Limb (tissue), 2 donors: ENCODE data around the gene GPR12.
"Not testable (repeated sequence)": the region's sequence is repeated elsewhere in the genome, so short reads cannot be mapped to it uniquely, and the experiment has no call there.

ENCODE experiments used
- DNase-seq, 2 donors: peaks; one replicate each; pipeline ENCODE4 v3.0.0-alpha.2; 2016; ENCODE audit errors: extremely low spot score in 2 of 2

GPR12 gene

DNA sequence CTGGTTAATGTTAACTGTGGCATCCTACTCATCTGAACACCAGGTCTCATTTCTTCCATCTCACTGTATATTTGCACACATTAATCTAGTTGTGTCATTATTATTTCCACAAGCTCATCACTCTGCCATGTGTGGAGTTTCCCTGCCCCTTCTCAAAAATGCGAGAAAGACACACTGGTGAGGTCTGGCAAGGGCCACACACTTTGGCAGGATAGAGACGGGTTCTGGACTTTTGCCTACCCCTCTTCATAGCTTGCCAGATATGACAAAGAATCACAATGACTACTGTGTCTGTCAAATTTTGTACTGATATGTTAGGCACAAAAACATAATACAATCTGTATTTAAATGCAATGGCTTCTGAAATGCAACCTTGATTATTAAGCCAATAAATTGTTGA lies 12.9 kb downstream of the GPR12 start:
- DNase-seq = no peak

DNA sequence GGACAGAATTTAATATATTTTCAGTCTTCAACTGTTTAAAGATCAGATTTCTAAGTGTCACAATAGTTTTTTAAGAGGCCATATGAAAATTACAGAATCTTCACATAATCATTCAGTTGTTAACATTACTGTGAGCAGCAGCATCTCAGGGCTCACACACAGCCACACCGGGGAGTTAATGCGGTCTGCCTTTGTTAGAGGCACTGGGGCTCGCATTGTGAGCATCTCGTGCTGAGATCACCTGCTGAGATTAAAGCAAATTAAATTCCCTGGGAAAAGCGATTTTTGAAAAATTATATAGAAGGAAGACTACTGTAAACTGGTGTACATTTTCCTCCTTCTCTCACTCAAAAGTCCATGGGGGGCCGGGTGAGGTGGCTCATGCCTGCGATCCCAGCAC lies 16.6 kb downstream of the GPR12 start:
- no peak for DNase-seq

DNA sequence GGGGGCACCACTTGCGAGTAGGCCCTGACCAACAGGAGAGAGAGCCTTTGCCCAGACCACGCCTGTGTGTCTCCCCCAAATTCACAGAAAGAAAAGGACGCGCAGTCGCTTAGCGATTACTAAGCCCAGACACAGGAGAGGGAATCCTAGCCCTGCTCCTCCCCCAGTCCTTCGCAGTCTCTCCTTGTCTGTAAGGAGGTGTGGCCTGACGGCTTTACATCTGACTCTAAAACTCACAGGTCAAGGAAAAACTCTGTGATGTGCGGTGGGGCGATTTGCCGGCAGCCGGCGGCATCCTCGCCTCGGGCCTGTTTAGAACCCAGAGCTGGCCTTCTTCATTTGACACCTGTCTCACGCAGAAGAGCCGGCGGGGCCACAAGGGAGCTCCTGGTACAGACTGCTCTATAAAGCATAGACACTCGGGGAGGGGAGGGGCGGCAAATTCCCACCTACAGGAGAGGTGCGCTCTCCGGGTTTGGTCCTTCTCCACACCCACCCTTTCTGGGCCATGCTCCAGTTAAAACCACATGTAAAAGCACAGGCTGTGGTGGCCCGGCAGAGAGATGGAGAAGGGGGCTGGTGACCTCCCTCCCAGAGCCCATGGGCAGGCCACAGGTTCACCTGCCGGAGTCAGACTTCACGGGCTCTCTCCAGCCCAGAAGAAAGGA lies 17.8 kb downstream of the GPR12 start:
- DNase-seq = no peak

DNA sequence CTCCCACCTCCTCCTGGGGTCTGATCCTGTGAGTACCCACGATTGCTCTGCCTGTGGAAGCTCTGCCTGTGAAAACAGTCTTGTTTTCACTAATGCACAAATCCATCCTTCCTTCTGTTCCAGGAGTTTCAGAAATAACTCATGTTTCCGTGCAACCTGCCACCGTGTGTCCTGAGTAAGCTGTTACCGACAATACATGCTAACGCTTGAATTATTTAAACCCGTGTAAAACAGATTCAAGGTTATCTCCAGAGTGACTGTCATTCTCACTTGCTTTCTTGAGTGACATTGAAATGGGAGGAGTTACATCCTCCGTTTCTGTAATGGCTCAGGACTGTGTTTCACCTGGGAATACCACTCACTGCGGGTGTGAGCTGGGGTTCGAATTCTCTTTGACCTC lies 24.9 kb downstream of the GPR12 start:
- DNase-seq = no peak

DNA sequence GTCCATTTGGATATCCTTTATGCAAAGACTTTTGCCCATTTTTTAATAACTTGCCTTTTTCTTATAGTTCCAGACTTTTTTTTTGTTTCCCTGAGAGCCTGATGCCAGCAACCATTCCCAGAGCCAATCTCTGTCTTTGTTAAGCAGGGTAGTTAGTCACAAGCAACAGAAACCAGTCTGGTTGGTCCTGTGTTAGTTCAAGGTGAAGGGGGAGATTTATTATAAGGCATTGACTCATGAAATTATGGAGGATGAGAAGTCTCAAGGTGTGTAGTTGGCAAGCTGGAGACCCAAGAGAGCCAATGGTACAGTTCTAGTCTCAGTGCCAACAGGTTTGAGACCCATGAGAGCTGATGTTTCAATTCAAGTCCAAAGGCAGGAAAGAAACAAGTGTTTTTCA lies 33.0 kb downstream of the GPR12 start:
- DNase-seq = no peak

DNA sequence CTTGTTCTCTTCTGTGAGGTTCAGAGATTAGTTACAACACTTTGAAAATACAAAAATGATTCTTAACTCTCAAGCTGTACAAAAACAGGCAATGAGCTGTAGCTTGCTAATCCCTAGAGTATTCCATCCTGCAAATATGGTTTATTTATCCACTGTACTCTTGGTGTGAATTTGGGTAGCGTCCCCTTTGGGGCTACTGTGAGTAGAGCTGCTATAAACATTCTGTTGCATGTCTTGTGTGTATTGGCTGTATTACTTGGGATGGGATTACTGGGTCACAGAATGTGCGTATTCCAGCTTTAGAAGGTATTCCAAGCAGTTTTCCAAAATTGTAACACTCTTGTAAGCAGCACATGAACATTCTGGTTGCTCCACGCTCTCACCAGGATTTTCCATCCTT lies 33.5 kb downstream of the GPR12 start:
- no peak for DNase-seq

DNA sequence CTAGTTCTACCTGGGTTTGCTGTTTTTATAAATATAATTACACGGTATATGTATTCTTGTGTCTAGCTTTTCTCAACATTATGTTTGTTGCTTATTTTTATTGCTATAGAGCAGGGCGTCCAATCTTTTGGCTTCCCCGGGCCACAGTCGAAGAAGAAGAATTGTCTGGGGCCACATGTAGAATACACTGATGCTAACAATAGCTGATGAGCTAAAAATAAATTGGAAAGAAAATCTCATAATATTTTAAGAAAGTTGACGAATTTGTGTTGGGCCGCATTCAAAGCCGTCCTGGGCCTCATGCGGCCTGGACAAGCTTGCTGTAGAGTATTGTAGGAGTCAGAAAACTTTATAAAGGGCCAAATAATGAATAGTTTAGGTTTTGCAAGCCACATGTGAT lies 33.9 kb downstream of the GPR12 start:
- no peak for DNase-seq

DNA sequence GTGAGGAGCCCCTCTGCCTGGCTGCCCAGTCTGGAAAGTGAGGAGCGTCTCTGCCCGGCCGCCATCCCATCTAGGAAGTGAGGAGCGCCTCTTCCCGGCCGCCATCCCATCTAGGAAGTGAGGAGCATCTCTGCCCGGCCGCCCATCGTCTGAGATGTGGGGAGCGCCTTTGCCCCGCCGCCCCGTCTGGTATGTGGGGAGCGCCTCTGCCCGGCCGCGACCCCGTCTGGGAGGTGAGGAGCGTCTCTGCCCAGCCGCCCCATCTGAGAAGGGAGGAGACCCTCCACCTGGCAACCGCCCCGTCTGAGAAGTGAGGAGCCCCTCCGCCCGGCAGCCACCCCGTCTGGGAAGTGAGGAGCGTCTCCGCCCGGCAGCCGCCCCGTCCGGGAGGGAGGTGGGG lies 37.0 kb downstream of the GPR12 start:
- DNase-seq = not testable (repeated sequence)

DNA sequence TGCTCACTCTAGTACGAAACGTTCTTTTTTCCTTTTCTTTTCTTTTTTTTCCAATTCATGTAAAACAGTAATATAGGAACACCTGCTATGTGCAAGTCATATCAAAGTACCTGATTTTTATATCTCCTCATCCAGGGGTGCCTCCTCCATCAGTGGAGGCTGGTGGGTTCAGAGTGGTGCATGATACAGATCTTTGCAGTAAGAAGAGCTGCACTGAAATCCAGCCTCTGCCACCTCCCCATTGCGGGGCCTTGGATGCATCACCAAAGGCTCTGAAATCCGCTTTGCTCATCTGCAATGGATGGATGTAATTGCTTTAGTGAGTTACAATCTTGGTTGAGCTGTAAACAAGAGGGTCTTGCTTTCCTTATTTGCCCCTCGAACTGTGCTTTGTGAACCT lies 38.3 kb downstream of the GPR12 start:
- no peak for DNase-seq

DNA sequence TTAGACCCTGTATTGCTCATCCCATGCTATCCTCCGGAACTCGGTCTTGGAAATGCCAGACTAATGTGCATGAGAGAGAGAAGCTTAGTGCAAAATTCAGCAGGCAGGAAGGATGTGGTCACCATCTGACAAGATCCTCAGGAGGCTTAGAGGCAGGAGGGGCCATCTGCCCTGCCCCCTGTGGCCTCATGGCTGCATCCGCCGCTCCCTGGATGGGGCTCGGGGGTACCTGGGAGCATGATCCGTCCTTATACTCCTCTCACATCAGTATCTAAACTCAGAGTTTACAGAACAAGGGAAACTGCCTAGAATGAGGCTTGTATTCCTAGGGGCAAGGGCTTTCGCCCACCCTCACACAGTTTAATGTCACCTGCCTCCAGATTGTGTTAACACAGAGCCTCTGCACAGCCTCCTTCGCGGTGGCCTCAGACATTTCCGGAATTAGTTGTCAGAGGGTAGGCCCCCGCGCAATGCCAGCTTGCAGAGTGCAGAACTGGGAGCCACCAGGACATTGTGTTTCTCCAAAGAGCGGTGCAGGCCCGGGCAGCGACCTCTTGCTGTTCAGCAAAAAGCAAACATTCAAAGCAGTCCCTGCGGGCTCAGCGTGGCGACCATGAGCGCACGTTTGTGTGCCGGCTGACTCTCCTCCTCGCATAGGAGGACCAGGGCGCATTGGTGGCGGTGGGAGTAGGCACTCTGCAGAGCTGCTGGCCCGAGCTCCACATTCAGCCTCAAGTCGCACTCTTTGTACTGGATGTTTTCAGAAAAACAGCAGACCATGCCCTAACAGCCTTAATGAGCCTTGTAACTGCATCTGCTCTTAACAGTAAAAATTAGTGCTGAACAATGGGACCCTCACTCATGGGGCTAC lies 39.1 kb downstream of the GPR12 start:
- no peak for DNase-seq

DNA sequence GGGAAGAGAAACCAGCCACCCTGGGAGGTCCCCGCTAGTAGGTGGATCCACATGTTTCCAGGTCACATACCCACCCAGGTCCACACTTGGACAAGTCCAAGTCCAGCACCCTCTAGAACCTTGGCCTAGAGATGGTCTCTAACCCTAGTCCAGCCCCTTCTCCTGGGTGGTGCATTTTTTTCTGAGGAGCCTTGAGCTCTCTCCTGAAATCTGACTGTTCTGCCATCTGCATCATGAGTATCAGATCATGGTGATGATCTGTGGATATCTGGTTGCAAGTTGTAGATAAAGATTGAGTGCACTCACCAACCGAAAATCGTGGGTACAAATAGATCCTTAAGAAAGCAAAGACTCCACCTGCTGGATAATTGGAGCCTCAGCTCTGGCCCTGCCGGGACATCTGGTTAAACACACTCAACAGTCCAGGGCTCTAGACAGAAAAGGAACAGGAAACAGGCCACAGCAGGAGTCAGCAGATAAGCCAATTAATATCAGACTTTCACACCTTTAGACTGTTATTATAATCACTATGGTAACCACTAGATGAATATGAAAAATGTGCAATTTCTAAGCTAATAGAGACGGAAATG lies 41.1 kb downstream of the GPR12 start:
- no peak for DNase-seq

DNA sequence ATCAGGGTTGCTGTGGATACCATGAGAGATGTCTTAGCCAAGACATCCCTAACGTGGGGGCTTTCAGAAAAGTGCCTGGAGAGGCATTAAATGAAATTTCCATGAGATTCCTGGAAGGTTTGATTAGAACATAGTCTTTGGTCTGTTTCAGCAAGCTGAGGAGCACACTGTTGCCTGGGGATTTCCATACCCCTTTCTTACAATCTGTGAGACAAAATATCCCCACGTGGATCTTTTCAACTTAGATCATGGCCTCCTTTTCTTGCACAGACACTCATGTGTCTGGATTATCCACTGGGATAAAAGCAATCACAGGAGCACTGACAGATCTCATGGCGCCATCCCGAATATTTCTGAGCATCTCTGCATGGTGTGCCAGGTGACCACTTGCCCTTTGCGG lies 41.7 kb downstream of the GPR12 start:
- DNase-seq = no peak

DNA sequence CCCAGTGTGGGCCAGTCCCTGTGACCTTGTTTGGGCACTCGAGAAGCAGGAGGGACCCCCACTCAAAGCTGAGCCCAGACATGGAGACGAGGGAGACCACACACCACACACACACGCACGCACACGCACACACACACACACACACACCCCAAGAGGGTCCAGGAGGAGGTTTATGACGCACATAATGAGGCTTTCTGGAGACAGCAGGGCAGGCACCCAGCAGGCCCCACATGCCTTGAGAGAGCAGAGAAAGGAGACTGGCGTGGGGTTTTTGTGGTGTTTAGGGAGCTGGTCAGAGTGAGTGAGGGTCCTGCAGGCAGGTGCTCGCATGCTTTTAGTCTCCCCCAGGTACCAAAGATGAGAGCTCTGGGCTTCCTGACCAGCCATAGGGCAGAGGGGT lies 42.4 kb downstream of the GPR12 start:
- no peak for DNase-seq

DNA sequence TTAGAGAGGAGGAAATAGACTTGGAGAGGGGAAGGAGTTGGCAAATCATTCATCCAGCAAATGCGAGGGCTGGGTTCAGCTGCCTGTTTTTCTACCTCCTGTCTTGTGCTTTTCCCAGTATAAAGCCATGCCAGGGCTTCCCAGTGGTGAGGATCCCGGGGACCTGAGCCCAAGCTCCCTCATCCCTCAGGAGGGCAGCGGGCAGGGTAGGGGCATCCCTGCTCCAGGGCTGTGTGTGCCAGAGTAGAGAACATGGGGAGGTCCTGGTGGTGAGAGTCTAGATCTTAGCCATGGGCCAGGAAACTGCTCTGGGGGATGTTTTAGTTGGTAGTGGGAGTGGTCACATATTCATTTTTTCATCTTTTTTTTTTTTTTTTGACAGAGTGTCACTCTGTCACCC lies 43.6 kb downstream of the GPR12 start:
- DNase-seq = no peak

DNA sequence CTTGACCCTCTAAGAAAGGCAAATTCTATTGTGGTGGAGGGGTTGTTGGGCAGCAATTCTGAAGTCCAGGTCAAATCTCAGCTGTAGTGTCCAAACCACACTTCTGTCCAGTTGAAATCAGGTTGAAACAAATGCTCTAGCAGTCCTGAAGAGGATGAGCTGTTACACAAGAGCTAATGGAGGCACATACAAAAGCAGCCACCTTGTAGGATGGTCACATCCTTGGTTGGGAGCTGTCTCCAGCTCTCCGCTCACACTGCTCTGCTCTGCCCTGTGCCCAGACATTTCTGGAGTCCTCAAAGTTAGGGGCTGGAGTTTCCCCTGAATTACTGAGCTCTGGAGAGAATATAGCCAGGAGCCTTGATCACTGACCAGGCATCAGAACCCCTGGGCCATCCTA lies 47.2 kb downstream of the GPR12 start:
- no peak for DNase-seq

DNA sequence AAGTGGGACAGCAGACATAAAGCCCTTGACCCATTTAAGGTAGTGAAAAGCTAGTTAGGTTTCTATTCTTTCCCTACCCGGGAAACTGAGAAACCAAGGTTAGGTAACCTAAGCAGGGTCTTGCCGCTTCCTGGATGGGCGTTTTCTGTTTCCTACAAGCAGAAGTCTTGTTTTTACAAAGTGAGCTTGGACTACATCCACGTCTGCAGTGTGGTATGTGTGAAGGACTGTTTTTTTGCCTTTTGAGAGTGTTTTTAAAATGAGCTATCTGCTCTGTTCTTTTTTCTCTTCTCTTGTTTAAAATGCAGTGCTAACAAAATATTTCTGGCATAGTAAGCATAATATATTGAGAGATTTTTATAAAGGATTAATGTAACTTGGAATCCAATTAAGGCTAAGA lies 49.4 kb downstream of the GPR12 start:
- no peak for DNase-seq

DNA sequence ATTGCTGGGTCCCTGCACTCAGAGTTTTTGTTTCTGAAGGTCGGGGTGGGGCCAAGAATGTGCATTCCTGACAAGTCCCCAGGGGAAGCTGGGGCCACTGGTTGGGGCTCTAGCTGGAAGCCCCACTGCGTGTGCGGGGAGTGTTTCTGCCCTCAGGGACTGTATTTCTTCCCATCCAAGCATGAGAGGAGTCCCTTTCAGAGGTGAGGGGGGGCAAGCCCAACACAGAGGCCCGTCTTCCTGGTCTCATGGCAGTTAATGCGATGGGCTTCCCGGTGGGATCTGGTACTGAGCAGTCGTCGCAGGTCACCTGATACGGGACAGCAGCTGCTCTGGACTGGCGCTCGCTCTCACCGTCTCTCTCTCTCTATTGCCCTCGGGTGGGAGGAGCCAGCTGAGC lies 50.4 kb downstream of the GPR12 start:
- DNase-seq = no peak

DNA sequence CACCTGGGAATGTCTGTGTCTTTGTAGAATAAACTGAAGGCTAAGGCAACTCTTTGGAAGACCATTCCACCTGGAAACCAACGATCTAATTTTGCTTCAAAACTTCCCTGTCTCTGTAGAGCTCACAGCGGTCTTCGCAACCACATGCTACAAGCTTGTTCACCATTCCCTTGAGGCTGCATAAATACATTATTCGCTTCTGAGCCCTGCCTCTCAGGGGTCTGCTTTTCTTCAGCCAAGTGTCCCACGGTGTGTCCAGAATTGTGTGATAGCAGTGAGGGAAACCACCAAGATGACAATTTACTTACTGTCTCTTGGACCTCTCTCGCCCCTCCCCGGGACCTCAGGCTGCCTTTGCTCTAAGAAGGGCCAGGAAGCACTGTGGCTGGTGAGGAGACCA lies 51.1 kb downstream of the GPR12 start:
- DNase-seq = no peak

DNA sequence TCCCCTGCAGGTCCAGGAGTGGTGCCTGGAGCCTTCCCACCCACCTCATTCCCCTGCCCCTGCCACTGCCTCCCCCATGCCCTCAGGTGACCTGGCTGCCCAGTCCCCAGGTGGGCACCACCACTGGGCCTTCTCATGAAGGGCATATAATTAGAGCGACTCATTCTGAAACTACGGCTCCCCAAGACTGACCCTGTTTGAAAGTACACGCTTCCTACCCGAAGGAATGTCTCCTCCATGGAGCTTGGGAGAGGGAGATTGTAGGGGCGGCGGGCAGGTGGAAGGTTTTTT lies 52.6 kb downstream of the GPR12 start:
- no peak for DNase-seq

DNA sequence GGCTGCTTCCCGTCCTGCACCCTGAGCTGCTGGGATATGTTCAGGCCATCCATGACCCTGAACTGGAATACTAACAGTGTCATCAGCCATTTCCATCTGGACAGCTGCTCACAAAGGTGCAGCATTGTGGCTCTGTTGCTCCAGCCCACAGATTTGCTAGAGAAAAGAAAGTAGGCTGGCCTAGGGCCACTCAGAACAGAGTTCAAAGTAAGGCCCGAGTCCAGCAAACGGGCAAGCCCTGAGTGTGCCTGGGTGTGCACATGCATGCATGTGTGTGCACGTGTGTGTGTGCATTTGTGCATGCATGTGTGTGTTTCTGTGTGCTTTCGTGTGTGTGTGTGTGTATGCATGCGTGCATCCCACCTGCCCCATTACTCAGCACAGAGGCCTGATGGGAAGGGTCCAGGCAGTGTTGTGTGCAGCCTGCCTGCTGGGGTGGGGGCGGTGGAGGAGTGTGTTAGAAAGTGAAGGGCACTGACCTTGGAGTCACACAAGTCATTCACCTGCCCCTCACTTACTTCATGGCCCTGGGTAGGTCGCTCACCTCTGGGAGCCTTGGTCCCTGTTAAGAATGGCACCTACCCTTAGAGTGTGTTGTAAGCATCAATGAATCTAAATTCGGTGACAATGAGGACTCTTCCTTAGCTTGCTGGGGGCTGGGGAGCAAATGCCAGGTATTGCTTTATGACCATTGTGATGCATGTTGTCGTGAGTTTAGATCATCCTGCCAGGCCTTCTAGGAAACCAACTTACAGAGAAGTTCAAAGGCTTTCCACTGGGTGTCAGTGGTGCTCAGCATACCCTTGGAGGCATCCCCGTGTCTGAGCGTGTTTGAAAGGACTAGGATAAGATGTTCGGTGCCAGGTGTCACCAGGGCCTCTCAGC lies 53.2 kb downstream of the GPR12 start:
- DNase-seq = peak; percentile 30 to 65

DNA sequence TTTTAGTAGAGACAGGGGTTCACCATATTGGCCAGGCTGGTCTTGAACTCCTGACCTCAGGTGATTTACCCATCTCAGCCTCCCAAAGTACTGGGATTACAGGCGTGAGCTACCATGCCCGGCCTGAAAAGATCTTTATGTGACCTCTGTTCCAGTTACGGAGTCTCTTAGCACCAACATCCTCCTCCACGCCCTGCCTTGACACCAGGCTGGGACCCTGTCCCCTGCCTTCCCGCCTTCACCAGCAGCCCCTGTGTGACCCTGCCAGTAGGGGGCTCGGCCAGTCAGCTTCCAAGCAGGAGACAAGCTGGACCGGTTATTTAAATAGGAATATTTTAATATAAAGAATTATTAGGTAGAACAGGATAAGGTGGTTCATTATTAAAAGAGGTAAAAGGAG lies 54.2 kb downstream of the GPR12 start:
- DNase-seq = no peak

DNA sequence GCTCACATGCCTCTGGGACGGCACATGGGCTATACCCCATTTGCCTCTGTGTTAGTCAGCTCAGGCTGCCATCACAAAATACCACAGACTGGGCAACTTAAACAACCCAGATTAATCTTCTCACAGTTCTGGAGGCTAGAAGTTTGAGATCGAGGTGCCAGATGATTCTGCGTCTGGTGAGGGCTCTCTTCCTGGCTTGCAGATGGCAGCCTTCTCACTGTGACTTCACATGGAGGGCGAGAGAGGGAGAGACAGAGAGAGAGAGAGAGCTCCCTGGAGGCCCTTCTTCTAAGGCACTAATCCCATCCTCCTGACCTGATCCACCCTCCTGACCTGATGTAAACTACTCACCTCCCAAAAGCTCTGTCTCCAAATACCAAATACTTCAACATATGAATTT lies 55.0 kb downstream of the GPR12 start:
- no peak for DNase-seq
